Nephron progenitor cell (in vitro differentiated cells): Measurements from ENCODE around the gene CBLB.

Source experiments
- DNase-seq: peaks from one replicate; pipeline ENCODE4 v3.0.0; 2021
- H3K27ac Mint-ChIP-seq: 2 replicates; pipeline ENCODE4 v1.8.0; 2021; ENCODE audit warnings: mild to moderate bottlenecking, moderate library complexity, mixed read lengths
- H3K27me3 Mint-ChIP-seq: 2 replicates; pipeline ENCODE4 v1.8.0; 2021; ENCODE audit warnings: mild to moderate bottlenecking, low read depth, mixed read lengths; ENCODE audit not compliant: poor library complexity
- H3K36me3 Mint-ChIP-seq: 2 replicates; pipeline ENCODE4 v1.8.0; 2021; ENCODE audit warnings: low read depth, mixed read lengths
- H3K4me1 Mint-ChIP-seq: 2 replicates; pipeline ENCODE4 v1.8.0; 2021; ENCODE audit warnings: mixed read lengths
- H3K4me3 Mint-ChIP-seq: 2 replicates; pipeline ENCODE4 v1.8.0; 2021; ENCODE audit warnings: mild to moderate bottlenecking, moderate library complexity, mixed read lengths
- H3K9me3 Mint-ChIP-seq: 2 replicates; pipeline ENCODE4 v1.8.0; 2021; ENCODE audit warnings: mild to moderate bottlenecking, moderate library complexity, mixed read lengths
- TF ChIP-seq, protein P1 (sequence below): fragments of 200-600 bp; sonication (generic); IDR thresholded peaks from 2 replicates; pipeline ENCODE4 v1.5.0; 2021; ENCODE audit warnings: antibody characterized with exemption

Gene CBLB

DNA sequence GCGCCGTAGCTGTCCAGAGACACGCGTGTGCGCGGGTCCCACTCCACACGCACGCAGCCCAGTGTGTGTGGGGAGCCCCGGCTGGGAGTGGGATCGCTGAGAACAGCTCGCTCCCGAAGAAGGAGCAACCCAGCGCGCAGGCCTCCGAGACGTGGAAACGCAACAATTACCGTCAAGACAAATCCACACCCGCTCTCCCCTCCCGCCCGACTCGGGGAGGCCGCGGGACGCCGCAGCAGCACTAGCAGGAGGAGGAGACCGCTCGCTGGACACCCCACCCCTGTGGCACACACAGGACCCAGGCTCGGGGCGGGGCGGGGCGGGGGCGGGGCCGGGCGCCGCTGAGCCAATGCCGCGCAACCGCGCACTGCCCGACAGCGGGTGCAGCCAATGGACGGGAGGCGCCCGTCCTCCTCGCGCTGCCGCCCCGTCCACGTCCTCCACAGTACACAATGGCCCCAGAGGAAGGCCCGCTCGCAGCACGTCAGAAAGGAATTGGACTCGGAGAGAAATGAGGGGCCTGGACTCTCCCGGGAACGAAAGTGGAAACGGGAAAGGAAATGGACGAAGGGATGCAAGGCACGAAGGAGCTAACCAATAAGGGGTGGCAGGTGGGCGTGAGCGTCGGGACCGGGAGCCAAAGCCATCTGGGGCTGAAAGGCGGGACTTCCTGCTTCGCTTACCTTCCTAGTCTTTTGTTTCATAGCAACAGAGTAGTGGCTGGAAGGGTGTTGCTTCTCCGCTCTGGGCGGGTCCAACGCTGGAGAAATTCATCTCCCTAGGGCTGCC, at the start of gene CBLB:
CBLB (minus strand) TSS at position 271 of the 789 bp plus-strand sequence. CDS start 1,435 bp downstream, outside the sequence.
- peak; percentile 84 for DNase-seq
- TF ChIP-seq, protein P1, sequence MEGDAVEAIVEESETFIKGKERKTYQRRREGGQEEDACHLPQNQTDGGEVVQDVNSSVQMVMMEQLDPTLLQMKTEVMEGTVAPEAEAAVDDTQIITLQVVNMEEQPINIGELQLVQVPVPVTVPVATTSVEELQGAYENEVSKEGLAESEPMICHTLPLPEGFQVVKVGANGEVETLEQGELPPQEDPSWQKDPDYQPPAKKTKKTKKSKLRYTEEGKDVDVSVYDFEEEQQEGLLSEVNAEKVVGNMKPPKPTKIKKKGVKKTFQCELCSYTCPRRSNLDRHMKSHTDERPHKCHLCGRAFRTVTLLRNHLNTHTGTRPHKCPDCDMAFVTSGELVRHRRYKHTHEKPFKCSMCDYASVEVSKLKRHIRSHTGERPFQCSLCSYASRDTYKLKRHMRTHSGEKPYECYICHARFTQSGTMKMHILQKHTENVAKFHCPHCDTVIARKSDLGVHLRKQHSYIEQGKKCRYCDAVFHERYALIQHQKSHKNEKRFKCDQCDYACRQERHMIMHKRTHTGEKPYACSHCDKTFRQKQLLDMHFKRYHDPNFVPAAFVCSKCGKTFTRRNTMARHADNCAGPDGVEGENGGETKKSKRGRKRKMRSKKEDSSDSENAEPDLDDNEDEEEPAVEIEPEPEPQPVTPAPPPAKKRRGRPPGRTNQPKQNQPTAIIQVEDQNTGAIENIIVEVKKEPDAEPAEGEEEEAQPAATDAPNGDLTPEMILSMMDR: no peak
- Mint-ChIP-seq H3K9me3 (no peaks in the 10 kb centered on the region), H3K27ac (peak within 1 kb of the TSS; percentile 100), H3K4me3 (peak within 1 kb of the TSS; percentile 98), H3K27me3 (no peaks in the 10 kb centered on the region), H3K4me1 (peaks cover 62% of the 10 kb centered on the region), H3K36me3 (peaks cover 16% of the 10 kb centered on the region)

DNA sequence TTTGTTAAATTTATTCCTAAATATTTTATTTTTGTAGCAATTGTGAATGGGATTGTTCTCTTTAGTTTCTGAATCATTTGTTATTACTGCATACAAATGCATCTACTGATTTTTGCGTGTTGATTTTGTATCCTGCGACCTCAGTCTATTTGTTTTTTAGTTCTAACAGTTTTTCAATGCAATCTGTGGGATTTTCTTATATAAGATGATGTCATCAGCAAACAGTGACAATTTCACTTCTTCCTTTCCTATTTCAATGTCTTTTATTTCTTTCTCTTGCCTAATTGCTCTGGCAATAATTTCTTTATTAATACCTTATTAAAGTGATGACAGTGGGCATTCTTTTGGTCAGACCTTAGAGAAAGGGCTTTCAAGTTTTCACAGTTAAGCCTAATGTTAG, 48.0 kb upstream of the CBLB start:
- H3K27ac Mint-ChIP-seq: no peak overlapping the region
- H3K4me1 Mint-ChIP-seq: no peaks in the 10 kb centered on the region
- TF ChIP-seq, protein P1: no peak
- H3K27me3 Mint-ChIP-seq: no peaks in the 10 kb centered on the region
- no peaks in the 10 kb centered on the region for H3K36me3 Mint-ChIP-seq
- DNase-seq: no peak
- peaks cover 24% of the 10 kb centered on the region for H3K9me3 Mint-ChIP-seq
- H3K4me3 Mint-ChIP-seq: no peak overlapping the region

DNA sequence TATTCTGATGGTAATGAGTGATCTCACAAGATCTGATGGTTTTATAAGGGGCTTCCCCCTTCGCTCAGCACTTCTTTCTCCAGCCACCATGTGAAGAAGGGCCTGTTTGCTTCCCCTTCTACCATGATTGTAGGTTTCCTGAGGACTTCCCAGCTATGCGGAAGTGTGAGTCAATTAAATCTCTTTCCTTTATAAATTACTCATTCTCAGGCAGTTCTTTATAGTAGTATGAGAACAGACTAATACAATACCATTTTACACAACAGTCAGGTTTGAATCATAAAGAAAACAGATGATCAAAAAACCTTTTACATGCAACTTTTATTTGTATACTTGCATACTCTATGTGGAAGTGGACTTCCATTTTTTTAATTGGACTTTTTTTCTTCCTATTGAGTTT, 46.7 kb upstream of the CBLB start:
- H3K36me3 Mint-ChIP-seq: no peaks in the 10 kb centered on the region
- no peaks in the 10 kb centered on the region for H3K4me1 Mint-ChIP-seq
- TF ChIP-seq, protein P1: no peak
- peaks cover 19% of the 10 kb centered on the region for H3K9me3 Mint-ChIP-seq
- no peaks in the 10 kb centered on the region for H3K27me3 Mint-ChIP-seq
- no peak overlapping the region for H3K4me3 Mint-ChIP-seq
- H3K27ac Mint-ChIP-seq: no peak overlapping the region
- no peak for DNase-seq

DNA sequence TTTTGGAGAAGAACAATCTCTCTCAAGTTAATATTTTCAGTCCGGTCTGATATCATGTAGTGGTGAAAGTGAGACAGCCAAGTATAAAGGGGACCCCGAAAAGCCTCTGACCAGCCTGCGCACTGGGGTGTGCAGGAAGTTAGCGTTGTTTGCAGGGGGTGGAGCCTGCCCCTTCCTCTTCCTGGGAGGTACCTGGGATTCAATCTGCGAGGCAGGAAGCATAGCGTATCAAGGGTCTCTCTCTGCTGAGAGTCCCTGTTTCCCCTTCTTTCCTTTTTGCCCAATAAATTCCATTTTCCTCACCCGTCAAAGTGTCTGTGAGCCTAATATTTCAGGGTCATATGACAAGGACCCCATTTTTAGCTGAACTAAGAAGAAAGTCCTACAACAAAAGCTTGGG, 44.8 kb upstream of the CBLB start:
- Mint-ChIP-seq H3K36me3 (no peaks in the 10 kb centered on the region), H3K27me3 (no peaks in the 10 kb centered on the region), H3K9me3 (peaks cover 12% of the 10 kb centered on the region), H3K4me3 (no peak overlapping the region), H3K27ac (no peak overlapping the region), H3K4me1 (no peaks in the 10 kb centered on the region)
- DNase-seq: no peak
- TF ChIP-seq, protein P1: no peak

DNA sequence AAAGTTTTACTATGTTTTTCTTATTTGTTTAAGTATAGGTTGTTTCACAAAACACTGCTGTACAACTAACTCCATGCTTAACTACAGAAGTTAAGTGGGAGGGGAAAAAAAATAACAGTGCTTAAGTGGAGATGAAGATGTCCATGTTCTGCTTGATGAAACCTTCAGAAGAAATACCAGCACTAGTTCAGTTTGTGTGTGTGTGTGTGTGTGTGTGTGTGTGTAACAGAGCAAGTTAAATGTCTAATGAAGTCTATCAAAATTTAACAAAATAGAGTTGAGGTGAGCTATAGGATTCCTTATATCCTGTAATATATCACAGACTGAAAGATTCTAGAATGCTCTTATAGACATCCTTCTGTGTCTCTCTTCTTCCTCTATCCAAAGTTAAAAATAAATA, 44.1 kb upstream of the CBLB start:
- no peak for DNase-seq
- H3K9me3 Mint-ChIP-seq: peaks cover 12% of the 10 kb centered on the region
- TF ChIP-seq, protein P1: no peak
- no peaks in the 10 kb centered on the region for H3K27me3 Mint-ChIP-seq
- no peaks in the 10 kb centered on the region for H3K4me1 Mint-ChIP-seq
- H3K27ac Mint-ChIP-seq: no peak overlapping the region
- H3K36me3 Mint-ChIP-seq: no peaks in the 10 kb centered on the region
- no peak overlapping the region for H3K4me3 Mint-ChIP-seq

DNA sequence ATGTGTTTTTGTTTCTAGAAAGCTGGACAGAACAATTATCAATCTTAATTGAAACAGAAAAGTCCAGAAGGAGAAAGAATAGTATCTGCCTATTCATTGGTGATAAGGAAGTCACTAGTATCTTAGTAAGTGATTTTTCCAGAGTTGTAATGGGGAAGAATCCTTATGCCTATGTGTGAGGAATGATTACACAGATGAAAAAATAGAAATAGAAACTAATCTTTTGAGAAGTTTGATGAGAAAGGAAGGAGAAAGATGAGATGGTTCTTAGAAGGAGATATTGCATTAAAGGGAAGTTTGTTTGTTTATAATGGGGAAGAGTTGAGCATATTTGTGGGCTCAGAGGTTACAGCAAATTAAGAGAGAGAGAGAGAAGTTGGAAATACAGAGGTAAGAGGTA, 42.7 kb upstream of the CBLB start:
- no peak overlapping the region for H3K27ac Mint-ChIP-seq
- no peak overlapping the region for H3K4me3 Mint-ChIP-seq
- no peaks in the 10 kb centered on the region for H3K27me3 Mint-ChIP-seq
- DNase-seq: no peak
- no peaks in the 10 kb centered on the region for H3K4me1 Mint-ChIP-seq
- TF ChIP-seq, protein P1: no peak
- peaks cover 7% of the 10 kb centered on the region for H3K9me3 Mint-ChIP-seq
- no peaks in the 10 kb centered on the region for H3K36me3 Mint-ChIP-seq
